HFF-Myc (cell line): ENCODE results near the gene SYN1.
"Not testable (repeated sequence)": the region's sequence is repeated elsewhere in the genome, so short reads cannot be mapped to it uniquely, and the experiment has no call there.

Source experiments
- DNase-seq: peaks from one replicate; pipeline ENCODE4 v3.0.0-alpha.2; 2011; ENCODE audit warnings: low read depth; ENCODE audit errors: extremely low read depth
- H3K4me3 ChIP-seq: replicated peaks from 2 replicates; pipeline ENCODE4 v1.5.1; 2011; ENCODE audit warnings: low read depth, mild to moderate bottlenecking, control low read depth, low read length
- TF ChIP-seq, protein P1 (sequence below): IDR thresholded peaks from 2 replicates; pipeline ENCODE4 v1.5.1; 2012; ENCODE audit warnings: mild to moderate bottlenecking, low read depth, low read length, control low read depth; ENCODE audit errors: missing control alignments

Gene SYN1

DNA sequence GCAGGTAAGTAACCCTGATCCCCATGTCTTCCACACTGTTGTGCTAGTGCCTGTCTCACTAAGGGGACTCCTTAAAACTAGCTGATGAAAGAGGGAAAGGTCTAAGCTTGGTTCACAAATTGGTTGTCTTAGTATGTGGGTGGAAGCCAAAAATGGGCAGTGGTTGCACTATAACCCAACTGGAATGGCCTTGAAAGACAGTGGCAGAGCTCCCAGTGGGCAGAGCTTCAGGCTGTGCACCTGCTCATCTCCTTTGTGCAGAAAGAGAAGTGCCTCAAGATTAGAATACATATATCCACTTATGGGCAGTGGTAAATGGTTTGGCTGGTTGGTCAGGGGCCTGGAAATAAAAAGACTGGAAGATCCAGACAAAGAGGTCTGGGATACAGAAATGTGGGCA is 7.2 kb downstream of the SYN1 start:
- no peak overlapping the region for H3K4me3 ChIP-seq
- TF ChIP-seq, protein P1, sequence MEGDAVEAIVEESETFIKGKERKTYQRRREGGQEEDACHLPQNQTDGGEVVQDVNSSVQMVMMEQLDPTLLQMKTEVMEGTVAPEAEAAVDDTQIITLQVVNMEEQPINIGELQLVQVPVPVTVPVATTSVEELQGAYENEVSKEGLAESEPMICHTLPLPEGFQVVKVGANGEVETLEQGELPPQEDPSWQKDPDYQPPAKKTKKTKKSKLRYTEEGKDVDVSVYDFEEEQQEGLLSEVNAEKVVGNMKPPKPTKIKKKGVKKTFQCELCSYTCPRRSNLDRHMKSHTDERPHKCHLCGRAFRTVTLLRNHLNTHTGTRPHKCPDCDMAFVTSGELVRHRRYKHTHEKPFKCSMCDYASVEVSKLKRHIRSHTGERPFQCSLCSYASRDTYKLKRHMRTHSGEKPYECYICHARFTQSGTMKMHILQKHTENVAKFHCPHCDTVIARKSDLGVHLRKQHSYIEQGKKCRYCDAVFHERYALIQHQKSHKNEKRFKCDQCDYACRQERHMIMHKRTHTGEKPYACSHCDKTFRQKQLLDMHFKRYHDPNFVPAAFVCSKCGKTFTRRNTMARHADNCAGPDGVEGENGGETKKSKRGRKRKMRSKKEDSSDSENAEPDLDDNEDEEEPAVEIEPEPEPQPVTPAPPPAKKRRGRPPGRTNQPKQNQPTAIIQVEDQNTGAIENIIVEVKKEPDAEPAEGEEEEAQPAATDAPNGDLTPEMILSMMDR: no peak
- no peak for DNase-seq

DNA sequence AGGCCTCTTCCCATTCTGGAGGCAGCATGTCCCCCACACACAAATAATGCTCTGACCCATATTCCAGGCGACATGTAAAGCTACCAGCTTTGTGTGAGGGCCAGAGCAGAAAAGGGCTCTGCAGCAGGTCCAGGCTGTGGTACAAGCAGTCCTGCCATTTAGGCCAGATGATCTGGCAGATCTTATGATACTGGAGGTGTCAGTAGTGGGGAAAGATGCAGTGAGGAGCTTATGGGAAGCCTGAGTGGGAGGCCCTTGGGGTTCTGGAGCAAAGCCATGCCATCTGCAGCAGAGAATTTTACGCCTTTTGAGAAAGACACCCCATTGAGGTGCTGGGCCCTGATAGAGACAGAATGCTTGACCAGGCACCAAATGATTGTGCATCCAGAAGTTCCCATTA is 7.7 kb downstream of the SYN1 start:
- DNase-seq: no peak
- H3K4me3 ChIP-seq: no peak overlapping the region
- TF ChIP-seq, protein P1: no peak

- TF ChIP-seq, protein P1: no peak
- DNase-seq: no peak
- H3K4me3 ChIP-seq: no peak overlapping the region
Observed at GRCh38 chrX:47611489-47611888, 8.2 kb downstream of the SYN1 start.

DNA sequence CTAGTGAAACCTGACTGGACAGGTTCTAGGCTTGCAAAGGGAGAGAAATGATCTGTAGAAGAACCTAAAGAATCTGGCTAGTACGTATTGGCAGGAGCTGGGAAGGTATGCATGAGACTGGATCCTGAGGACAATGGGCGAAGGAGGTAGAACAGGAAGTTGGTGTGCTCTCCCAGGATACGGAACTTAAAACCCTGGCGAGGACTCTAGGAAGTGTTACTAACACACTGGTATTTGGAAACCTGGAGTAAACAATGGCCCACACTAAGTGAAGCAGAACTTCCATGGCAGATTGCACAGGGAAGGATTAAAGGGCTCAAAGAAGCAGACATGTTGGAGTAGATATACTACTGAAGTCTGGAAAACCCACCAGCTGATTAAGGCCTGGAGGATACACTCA is 9.1 kb downstream of the SYN1 start:
- no peak for DNase-seq
- H3K4me3 ChIP-seq: no peak overlapping the region
- TF ChIP-seq, protein P1: no peak

DNA sequence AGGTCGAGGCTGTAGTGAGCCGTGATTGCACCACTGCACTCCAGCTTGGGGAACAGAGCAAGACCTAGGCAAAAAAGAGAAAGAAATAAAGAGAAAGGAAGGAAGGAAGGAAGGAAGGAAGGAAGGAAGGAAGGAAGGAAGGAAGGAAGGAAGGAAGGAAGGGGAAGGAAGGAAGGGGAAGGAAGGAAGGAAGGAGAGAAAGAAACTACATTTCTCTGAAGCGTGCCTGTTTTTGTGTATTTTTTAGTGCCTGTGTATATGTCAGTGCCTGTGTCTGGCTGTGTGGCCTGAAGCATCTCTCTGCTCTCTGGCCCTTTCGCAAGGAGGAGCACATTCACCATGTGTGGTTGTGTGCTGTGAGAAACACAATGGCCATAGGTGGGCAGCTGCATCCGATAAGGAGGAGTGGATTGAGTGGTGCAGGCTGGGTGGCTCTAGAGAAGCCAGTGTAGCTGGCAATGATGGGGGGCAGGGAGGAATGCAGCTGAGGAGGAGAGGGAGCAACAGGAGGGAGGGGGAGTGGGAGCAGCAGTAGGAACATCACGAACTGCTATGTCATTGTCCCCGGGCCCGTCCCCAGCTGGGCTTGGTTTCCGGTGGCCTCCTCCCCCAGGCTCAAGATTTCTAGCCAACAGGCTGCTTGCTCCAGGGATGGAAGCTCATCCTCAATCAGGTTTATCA is 11.4 kb downstream of the SYN1 start:
- no peak for DNase-seq
- TF ChIP-seq, protein P1: no peak
- H3K4me3 ChIP-seq: no peak overlapping the region

DNA sequence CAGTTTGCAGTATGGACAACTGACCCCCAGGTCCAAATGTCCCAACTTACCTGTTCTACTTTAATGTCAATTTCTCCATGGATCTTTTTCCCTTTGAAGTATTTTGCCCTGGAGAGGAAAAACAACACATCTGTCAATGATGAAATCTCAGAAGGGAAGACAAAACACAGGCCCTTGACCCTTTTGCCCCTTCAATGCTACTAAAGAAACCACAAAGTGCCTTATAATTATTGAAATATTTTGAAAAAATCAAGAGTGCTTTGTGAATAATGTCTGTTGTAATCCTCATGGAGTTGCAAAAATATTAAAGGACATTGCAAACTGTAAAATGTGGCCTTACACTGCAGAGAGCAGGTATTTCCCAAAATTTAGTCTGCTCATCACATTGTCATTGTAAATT is 12.6 kb downstream of the SYN1 start:
- no peak for DNase-seq
- no peak overlapping the region for H3K4me3 ChIP-seq
- TF ChIP-seq, protein P1: no peak

- TF ChIP-seq, protein P1: no peak
- DNase-seq: no peak
- no peak overlapping the region for H3K4me3 ChIP-seq
Observed at GRCh38 chrX:47605024-47605423, 14.6 kb downstream of the SYN1 start.

GRCh38 chrX:47603125-47603524 is 16.5 kb downstream of the SYN1 start:
- not testable (repeated sequence) for H3K4me3 ChIP-seq, DNase-seq
